Sciatic nerve (tissue), 2 donors: Measurements from ENCODE around the gene AFTPH. TPM values are rescaled to one million over a fixed set of nuclear protein-coding genes. Genes with fewer than 3 reads are reported as not detected.

Experiments used
- ATAC-seq: fragments of 200-7000 bp; cut with Tn5 transposase; one replicate; pipeline ENCODE4 v1.9.1; 2020; ENCODE audit warnings: mild to moderate bottlenecking, moderate library complexity
- DNase-seq: peaks from one replicate; pipeline ENCODE4 v3.0.0-alpha.2; 2020; ENCODE audit warnings: low spot score
- intact Hi-C: fragments of 100-400 bp; cut with DNase I; formaldehyde crosslinking; loops from one replicate; pipeline ENCODE4 v1.14.2; 2022
- total RNA-seq: library from RNA; stranded (reverse); fragmentation: NEBNext Ultra II Directional; extraction: Animal tissue kit (Norgen Biotek cat#: 25700); gene quantifications from one replicate; pipeline ENCODE4 v1.2.1, GENCODE V29; 2021
- donor health status: DM: no; HTN: no; CAD: no.
- donor health status: DM: no; HTN: no; CAD: no.

AFTPH gene
- total RNA-seq, 1 donor from 2014 or later, result 31.6 TPM

DNA sequence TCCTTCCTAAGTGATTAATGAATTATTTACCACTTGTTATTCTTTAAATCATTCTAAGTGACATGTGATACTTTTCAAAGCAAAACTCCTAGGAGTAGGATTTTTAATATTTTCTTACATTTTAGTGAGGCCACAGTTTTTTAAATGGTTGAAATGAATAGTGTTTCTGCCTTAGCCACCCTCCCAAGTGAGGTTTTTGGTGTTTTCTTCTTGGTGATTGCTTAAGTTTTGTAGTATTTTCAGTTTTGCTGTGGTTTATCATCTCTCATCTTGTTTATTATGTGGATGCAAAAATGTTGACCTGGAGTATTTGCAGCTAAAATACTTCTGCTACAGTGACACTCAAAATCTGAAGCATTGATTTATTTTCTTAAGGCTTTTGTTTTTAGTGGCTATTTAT is 9.8 kb downstream of the AFTPH start:
- ATAC-seq, result no peak
- intact Hi-C loops, result no loop called here
- no peak for DNase-seq

DNA sequence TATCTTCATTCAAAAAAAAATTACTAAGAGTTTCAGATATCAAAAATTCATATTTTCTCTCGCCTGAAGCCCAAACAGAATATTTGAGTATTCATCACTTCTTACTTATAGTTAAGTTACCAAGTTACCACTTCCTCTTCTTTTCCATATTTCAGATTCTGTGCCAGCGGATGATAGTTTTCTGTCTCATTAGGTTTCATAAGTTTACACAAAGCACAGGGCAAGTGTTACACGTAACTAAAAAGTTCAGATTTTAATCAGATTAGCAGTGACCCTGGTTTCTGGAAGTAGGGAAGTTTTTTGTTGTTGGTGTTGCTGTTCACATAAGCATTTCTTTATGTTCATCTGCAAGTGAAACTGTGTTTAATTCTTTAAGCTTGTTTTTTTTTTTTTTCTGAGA is 10.2 kb downstream of the AFTPH start:
- intact Hi-C loops, result no loop called here
- DNase-seq (no peak), ATAC-seq (no peak)

DNA sequence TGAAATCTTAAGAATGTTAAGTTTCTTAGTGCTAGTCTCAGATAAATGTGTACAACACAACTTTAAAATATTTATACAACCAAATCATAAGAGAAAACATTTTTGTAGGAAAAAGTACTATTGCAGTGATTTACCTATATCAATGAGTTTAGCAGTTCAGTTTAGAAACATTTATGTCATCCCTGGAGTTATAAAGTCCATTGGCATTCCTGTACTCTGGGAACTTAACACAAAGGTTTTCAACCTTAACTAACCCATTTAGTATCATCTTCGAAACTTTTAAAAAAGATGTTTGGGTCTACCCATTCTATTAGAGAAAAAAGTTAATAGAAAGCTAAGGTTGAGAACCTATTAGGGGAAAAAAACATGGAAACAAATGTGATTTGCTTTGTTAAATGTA is 10.9 kb downstream of the AFTPH start:
- DNase-seq (no peak), ATAC-seq (no peak)
- intact Hi-C loops, result no loop called here

DNA sequence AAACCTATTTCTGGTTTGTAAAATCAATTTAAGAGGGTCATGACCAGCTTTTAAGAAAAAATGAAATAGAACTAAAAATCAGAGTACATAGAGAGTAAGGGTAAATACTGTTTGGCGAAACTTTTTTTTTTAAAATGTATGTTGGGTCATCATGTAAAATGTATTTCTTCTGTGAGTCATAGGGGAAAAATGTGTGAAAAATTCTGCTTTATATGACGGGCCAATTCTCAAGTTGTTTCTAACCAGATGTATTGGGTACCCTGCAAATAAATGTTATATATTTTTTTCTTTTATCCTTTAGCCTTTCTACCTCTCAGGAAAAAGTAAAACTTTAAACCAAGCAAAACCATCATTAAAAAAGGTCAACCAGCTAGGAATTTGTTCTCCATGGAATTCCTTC is 13.9 kb downstream of the AFTPH start:
- no peak for DNase-seq
- intact Hi-C loops, result no loop called here
- no peak for ATAC-seq

DNA sequence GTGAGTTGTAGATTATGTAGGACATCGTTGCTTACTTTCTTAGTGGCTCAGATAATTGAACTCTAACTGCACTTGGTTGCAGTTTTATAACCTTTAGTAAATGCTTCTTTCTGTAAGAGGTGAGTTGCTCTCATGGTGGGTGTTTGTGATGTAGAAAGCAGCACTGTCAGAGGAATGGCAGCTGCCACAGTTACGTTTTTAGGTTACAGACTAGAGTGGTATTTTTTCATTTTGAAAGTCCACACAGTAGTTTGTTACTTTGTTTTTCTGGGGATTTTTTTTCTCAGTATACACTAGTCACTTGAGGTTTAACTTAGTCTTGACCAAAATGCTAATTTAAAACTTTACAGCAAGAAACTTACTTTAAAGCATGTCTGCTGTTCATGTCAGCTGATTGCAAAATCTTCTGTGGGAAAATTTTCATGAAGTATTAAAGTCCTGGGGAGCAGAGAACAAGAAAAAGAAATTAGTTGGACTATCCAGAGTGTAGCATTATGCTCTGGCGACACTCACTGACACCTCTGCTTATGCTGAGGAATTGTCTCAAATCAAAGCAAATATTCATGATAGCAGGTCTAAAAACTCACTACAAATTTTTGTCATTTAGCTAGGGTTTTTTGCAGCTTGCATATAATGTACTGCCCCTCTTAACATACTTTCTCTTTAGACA is 14.8 kb downstream of the AFTPH start:
- intact Hi-C loops, result no loop called here
- no peak for ATAC-seq
- no peak for DNase-seq

DNA sequence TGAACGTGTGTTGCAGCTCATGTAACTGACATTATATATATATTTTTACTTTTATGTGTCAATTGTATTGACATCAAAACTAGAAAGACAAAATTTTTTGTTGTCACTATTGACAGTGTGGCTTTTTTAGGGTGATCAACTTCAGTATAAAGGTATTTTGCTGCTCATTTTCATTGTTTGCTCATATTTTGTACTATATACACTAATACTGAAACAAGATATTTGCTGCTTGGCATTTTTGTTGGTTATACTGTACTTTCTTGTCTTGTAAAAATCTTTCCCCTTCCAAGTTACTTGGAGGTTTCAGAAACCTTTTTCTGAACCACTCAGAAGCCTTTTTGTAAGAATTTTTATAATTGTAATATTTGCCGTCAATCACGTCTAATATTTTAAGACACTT is 16.5 kb downstream of the AFTPH start:
- intact Hi-C loops, result no loop called here
- DNase-seq (no peak), ATAC-seq (no peak)

DNA sequence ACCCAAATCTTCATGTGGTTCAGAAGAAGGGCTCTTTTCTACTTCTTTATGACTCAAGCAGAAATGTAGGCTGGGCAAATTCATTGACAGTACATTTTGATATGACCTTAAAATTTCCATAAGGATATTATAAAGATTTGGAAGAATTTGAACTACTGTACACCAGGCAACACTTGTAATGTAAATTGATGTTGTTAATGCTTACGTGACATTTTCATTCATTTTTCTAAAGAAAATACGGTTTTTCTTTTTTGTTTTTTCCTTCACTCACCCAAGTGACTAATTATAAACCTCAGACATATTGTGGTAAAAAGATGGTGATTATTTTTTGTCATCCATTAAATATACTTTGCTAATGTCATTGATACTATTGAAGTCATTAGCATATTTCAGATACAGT is 17.4 kb downstream of the AFTPH start:
- intact Hi-C loops, result no loop called here

DNA sequence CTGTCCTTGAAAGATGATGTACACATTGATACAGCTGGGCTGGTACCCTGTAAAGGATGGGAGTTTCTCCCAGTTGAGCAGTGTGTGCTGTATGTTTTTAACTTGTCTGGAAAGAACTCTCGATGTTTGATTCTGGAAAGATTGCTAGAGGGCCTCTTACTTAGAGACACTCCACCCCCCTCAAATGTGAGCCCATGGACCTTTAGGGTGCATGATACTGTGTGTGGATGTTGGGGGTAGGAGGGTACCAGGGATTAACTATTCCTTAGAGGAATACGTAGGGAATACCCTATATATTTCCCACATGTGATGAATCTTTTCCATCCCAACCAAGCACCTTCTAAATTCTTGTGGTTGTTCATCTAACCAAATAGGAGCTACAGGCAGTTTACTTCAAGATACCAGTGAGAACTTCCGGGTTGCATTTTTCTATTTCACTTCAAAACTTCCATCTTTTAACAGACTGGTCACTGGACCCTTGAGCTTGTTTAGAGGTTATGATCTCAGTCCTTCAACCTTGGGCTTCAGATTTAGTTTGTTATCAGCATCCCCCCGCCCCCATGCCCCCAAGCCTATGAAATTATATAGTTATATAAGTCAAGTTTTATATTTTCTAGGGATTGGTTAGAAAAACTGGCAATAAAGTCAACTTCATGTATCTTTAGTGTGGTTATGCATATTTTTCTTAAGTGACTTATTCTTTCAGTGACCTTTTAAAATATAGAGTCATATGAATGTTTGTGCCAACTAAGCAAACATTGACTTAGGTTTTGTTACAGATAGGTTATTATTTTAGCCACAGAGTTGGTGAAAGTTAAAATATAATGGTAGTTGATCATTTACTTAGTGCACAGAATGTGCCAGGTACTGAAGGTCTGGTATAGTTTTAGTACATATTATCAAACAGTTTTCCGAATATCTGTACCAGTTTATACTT is 18.2 kb downstream of the AFTPH start:
- intact Hi-C loops, result no loop called here
- DNase-seq, result no peak
- ATAC-seq, result no peak

More for the DNA sequence above, 17.4 kb downstream of the AFTPH start:
- DNase-seq (no peak), ATAC-seq (no peak)

DNA sequence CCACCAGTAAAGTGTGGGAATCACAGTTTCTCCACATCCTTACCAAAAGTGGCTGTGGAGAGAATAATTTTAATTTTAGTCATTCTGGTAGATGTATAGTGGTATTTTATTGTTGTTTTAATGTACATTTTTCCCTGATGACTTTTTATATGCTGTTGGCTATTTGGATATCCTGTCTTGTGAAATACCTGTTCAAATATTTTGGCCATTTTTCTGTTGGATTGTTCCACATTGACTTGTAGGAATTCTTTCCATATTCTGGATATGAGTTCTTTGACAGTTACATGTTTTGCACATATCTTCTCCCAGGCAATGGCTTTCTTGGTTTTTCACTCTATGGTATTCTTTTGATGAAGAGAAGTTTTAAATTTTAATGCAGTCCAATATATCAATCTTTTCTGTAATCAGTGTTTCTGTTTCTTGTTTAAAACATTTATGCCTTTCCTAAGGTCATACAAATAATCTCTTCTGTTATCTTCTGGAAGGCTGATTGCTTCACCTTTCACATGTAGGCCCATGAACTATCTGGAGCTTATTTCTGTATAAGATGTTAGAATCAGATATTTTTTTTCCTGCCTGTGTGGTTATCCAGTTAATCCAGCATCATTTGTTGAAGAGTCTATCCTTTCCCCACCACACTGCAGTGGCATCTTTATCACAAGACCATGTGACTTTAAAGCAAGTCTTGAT is 19.0 kb downstream of the AFTPH start:
- DNase-seq, result no peak
- ATAC-seq, result no peak
- intact Hi-C loops, result no loop called here

DNA sequence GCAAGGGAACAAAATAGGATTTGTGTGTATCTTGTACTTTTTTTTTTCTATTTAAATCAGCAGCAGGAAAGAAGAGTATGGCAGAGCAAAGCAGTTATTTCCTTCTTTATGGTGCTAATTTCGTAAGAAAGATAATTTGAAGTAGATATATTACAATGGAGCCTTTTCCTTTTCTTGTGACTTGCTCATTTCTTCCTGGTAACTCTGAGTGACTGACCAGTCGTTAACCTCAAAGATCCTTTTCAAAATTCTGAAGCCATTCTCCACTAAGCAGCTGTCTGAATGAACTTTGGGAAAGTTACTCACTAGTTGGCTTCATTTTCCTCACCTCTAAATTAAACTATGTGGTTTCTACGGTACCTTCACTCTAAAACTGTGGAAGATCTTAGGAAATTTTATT is 24.6 kb downstream of the AFTPH start:
- DNase-seq (no peak), ATAC-seq (no peak)
- intact Hi-C loops, result no loop called here

DNA sequence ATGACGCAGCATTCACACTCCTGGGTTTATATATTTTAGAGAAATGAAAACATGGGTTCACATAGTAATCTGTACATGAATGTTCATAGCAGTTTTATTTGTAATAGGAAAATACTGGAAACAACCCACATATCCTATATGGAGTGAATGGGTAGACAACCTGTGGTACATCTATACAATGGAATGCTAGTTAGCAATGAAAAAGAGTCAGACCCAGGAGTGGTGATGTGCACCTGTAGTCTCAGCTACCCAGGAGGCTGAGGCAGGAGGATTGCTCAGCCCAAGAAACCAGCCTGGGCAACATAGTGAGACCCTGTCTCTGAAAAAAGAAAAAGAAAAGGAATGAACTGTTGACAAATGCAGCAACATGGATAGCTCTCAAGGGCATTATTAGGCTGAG is 25.9 kb downstream of the AFTPH start:
- ATAC-seq (no peak), DNase-seq (no peak)
- intact Hi-C loops, result no loop called here

DNA sequence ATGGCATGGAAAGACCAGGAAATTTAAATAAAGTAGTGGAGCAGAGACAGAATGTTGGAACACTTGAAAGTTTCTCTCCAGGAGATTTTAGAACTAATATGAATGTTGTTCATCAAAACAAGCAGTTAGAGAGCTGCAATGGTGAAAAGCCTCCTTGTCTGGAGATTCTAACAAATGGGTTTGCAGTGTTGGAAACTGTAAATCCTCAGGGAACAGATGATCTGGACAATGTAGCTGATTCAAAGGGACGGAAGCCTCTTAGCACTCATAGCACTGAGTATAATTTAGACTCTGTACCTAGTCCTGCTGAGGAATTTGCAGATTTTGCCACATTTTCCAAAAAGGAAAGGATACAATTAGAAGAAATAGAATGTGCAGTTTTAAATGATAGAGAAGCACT is 27.7 kb downstream of the AFTPH start:
- peak; percentile 24 for ATAC-seq
- intact Hi-C loops, result no loop called here
- DNase-seq, result no peak

DNA sequence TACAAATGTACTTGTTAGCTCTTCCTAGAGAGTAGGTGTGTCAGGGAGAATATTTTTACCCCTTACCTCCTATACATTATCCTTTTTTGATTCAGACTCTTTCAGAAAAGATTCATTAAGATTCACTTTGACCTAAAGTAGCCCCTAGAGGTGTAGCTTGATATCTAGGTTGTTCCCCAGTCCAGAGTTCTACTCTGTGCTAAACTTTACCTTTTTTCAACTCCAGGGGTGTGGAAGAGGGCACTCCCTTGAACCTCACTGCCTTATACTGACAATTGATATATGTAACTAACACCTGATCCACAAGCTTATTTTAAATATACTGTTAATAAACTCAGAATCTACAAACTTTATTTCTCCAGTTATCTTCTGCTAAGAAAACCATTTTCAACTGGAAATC is 30.0 kb downstream of the AFTPH start:
- no peak for DNase-seq
- intact Hi-C loops, result no loop called here
- no peak for ATAC-seq

DNA sequence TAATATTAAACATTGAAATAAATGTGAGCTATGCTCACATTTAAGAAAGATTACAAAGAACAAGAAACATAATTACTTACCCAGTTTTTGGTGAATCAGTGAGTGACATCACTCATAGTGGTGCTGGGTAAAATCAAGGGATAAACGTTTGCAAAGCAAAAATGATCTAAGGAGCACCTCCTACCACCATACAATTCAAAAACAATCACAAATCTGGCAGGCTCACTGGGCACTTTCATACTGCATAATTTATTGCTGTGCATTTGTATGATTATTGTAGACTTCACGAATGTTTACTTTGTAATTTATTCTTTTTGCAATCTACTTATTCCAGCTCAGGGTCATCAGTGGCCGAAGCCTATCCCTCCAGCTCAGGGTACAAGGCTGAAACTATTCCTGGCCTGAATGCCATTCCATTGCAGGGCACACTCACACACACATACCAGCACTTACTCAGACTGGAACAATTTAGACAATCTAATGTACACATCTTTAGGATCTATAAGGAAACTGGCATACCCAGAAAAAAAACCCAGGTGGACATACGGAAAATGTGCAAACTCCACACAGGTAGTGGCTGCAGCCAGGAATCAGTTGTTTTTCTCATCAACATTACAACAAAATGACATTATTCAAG is 34.4 kb downstream of the AFTPH start:
- intact Hi-C loops, result no loop called here
- DNase-seq, result no peak
- no peak for ATAC-seq

DNA sequence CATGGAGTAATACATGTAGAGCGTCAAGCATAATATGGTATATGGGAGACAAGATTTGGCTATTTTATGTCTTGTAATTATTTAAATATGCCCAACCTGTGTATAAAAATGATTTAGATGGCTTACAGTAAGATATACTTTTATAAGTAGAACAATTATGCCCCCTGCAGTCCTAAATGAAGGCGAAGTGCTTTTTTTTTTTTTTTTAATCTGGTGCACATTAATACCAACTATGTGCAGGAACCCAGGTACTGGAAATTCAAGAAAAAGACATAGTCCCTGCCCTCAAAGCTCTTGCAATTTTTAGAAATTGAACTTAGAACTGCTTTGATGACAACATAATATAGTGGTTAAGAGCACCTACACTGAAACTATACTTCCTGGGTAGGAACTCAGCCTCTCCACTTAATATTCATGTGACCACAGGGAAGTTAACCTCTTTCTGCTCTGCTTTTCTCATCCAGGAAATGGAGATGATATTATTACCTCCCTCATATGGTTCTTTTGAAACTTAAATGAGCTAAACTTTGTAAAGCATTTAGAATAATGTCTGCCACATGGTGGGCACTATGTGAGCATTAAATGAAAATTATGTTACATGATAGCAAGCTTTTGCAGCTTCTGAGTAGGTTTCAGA is 38.1 kb downstream of the AFTPH start:
- DNase-seq, result no peak
- ATAC-seq, result no peak
- intact Hi-C loops, result no loop called here

DNA sequence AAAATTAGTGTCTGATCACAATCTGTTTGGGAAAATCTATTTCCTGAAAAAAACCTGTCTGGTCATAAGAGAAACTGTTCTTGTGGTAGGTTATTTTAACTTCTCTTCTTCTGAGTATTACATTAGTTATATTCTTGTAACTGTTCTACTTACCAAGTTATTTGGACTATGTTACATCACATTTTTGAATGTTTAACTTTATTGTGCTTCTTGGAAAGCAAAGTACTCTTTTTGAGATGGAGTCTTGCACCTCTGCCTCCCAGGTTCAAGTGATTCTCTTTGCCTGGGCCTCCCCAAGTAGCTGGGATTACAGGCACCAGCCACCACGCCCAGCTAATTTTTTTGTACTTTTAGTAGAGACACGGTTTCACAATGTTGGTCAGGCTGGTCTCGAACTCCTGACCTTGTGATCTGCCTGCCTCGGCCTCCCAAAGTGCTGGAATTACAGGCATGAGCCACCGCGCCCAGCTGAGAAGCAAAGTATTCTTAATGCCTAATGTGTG is 39.4 kb downstream of the AFTPH start:
- DNase-seq, result no peak
- intact Hi-C loops, result no loop called here
- no peak for ATAC-seq

DNA sequence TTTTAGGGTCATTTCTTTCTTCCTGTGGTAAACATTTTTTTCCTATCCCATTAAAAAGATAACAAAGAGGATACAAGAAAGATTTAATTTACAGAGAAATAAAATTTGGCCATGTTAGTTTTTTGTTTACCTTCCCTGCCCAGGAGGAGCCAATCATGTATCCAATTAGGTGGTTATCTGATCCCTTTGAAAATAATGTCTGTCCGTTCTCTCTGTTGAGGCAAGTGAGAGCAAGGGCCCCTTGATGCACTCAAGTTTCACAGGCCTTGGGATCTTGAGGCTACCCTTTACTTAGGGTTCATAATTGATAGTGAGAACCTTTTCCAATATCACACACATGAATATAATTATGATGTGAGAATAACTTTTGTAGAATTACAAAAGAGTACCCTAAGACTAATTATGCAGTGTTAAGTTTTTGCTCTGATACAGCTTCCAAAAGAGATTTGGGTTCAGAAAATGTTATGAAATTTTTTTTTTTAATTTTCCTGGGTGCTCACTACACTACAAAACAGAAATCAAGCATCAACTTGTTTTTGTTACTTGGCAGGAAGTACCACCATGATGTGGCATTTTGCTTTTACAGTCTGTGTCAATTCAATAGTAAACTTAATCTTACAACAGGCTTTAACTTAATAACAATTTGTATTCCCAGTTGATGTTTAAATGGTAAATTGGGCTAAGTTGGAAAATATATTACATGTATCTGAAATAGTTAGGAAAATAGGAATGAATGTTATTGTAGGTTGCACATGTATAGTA is 42.0 kb downstream of the AFTPH start:
- intact Hi-C loops, result no loop called here
- DNase-seq (no peak), ATAC-seq (no peak)

DNA sequence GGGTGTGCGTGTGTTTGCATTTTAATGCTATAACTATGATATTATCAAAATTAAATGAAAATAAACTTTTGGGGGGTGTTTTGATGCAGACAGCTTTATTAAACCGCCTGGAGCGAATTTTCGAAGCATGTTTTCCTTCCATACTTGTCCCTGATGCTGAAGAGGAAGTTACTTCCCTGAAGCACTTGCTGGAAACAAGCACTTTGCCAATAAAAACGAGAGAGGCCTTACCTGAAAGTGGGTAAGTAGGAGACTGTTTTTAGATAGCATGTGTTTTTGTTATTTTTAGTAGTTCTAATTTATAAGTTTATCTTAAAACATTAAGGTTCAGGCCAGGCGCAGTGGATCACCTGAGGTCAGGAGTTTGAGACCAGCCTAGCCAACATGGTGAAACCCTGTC is 43.3 kb downstream of the AFTPH start:
- intact Hi-C loops, result no loop called here
- DNase-seq (no peak), ATAC-seq (no peak)
